GM23338 (cell line): ENCODE results near the gene SH3TC1. TPM values are rescaled to one million over a fixed set of nuclear protein-coding genes. Genes with fewer than 3 reads are reported as not detected.

Experiments used
- ATAC-seq: fragments of 200-7000 bp; cut with Tn5 transposase; 3 replicates; pipeline ENCODE4 v1.9.1; 2020
- DNase-seq: peaks from one replicate; pipeline ENCODE4 v3.0.0-alpha.2; 2015; ENCODE audit warnings: low spot score
- H2AFZ ChIP-seq: fragments of 200-600 bp; sonication (generic); 2 replicates; pipeline ENCODE4 v1.8.0; 2016; ENCODE audit warnings: antibody characterized with exemption, mild to moderate bottlenecking, moderate library complexity
- H3F3A ChIP-seq: fragments of 200-600 bp; sonication (generic); replicated peaks from 2 replicates; pipeline ENCODE4 v1.8.0; 2017; ENCODE audit warnings: antibody characterized with exemption, mixed run types, low read depth
- H3K27ac ChIP-seq: fragments of 200-600 bp; sonication (generic); 2 replicates; pipeline ENCODE4 v1.6.1; 2016; ENCODE audit warnings: low read depth
- H3K27me3 ChIP-seq: fragments of 200-600 bp; sonication (generic); 2 replicates; pipeline ENCODE4 v1.8.0; 2016; ENCODE audit warnings: mild to moderate bottlenecking, mixed run types, moderate library complexity; ENCODE audit not compliant: insufficient read depth
- H3K36me3 ChIP-seq: fragments of 200-600 bp; sonication (generic); 2 replicates; pipeline ENCODE4 v1.8.0; 2016; ENCODE audit warnings: mild to moderate bottlenecking; ENCODE audit not compliant: insufficient read depth
- H3K4me1 ChIP-seq: fragments of 200-600 bp; sonication (generic); 2 replicates; pipeline ENCODE4 v1.8.0; 2016; ENCODE audit warnings: mild to moderate bottlenecking, moderate library complexity; ENCODE audit not compliant: insufficient read depth
- H3K4me2 ChIP-seq: fragments of 200-600 bp; sonication (generic); 2 replicates; pipeline ENCODE4 v1.7.1; 2017; ENCODE audit warnings: mixed run types
- H3K4me3 ChIP-seq: fragments of 200-600 bp; sonication (generic); 2 replicates; pipeline ENCODE4 v1.6.1; 2016; ENCODE audit warnings: mixed run types
- H3K79me2 ChIP-seq: fragments of 200-600 bp; sonication (generic); replicated peaks from 2 replicates; pipeline ENCODE4 v1.8.0; 2017; ENCODE audit warnings: mild to moderate bottlenecking; ENCODE audit not compliant: insufficient read depth
- H3K9me2 ChIP-seq: fragments of 200-600 bp; sonication (generic); 2 replicates; pipeline ENCODE4 v1.8.0; 2017; ENCODE audit not compliant: insufficient read depth
- H4K20me1 ChIP-seq: fragments of 200-600 bp; sonication (generic); replicated peaks from 2 replicates; pipeline ENCODE4 v1.8.0; 2017; ENCODE audit warnings: mild to moderate bottlenecking; ENCODE audit not compliant: insufficient read depth
- H3K27ac Mint-ChIP-seq: 2 replicates; pipeline ENCODE4 v1.8.0; 2020; ENCODE audit warnings: inconsistent platforms, mild to moderate bottlenecking, moderate library complexity, mixed read lengths
- H3K27me3 Mint-ChIP-seq: 3 replicates; pipeline ENCODE4 v1.8.0; 2022; ENCODE audit warnings: low read depth, mild to moderate bottlenecking, moderate library complexity, mixed read lengths, inconsistent platforms; ENCODE audit not compliant: insufficient read depth, poor library complexity
- H3K36me3 Mint-ChIP-seq: 3 replicates; pipeline ENCODE4 v1.8.0; 2021; ENCODE audit warnings: low read depth, mild to moderate bottlenecking, inconsistent platforms, moderate library complexity, mixed read lengths
- H3K4me1 Mint-ChIP-seq: 3 replicates; pipeline ENCODE4 v1.8.0; 2020; ENCODE audit warnings: mild to moderate bottlenecking, inconsistent platforms, mixed read lengths
- H3K4me3 Mint-ChIP-seq: 3 replicates; pipeline ENCODE4 v1.8.0; 2021; ENCODE audit warnings: moderate library complexity, mild to moderate bottlenecking, inconsistent platforms, mixed read lengths
- H3K9me3 Mint-ChIP-seq: 3 replicates; pipeline ENCODE4 v1.8.0; 2020; ENCODE audit warnings: moderate library complexity, mild to moderate bottlenecking, inconsistent platforms, mixed read lengths
- CREB1 ChIP-seq: fragments of 250-450 bp; sonication (Bioruptor Pico); IDR thresholded peaks from 2 replicates; pipeline ENCODE4 v1.5.0; 2020; ENCODE audit warnings: low read depth, mild to moderate bottlenecking, moderate library complexity
- CTCF ChIP-seq, 2 experiments: fragments of 200-600 bp in 1 of 2; sonication (generic) in 1 of 2; conservative IDR thresholded peaks; 2 replicates each; pipeline versions ENCODE4 v1.5.1 to v1.6.1; 2016 to 2017; ENCODE audit warnings: antibody characterized with exemption in 2 of 2, low read depth in 2 of 2, mild to moderate bottlenecking in 2 of 2, moderate library complexity in 1 of 2
- ETS1 ChIP-seq: IDR thresholded peaks from 2 replicates; pipeline ENCODE4 v1.6.1; 2016; ENCODE audit warnings: antibody characterized with exemption
- EZH2 ChIP-seq: fragments of 200-600 bp; sonication (generic); IDR thresholded peaks from one replicate; pipeline ENCODE4 v1.8.0; 2017; ENCODE audit warnings: antibody characterized with exemption, mild to moderate bottlenecking, low read depth; ENCODE audit not compliant: unreplicated experiment
- EZH2phosphoT487 ChIP-seq: fragments of 200-600 bp; sonication (generic); IDR thresholded peaks from one replicate; pipeline ENCODE4 v1.8.1; 2018; ENCODE audit warnings: antibody characterized with exemption; ENCODE audit not compliant: unreplicated experiment
- JUNB ChIP-seq: IDR thresholded peaks from one replicate; pipeline ENCODE4 v1.6.1; 2016; ENCODE audit warnings: antibody characterized with exemption; ENCODE audit not compliant: unreplicated experiment
- NANOG ChIP-seq: IDR thresholded peaks from 2 replicates; pipeline ENCODE4 v1.6.1; 2016; ENCODE audit warnings: antibody characterized with exemption, borderline replicate concordance
- POLR2AphosphoS5 ChIP-seq: IDR thresholded peaks from 2 replicates; pipeline ENCODE4 v1.6.1; 2016; ENCODE audit warnings: antibody characterized with exemption, low read depth
- REST ChIP-seq: IDR thresholded peaks from one replicate; pipeline ENCODE4 v1.6.1; 2018; ENCODE audit warnings: antibody characterized with exemption; ENCODE audit not compliant: unreplicated experiment
- STAT1 ChIP-seq: IDR thresholded peaks from one replicate; pipeline ENCODE4 v1.6.1; 2016; ENCODE audit warnings: antibody characterized with exemption; ENCODE audit not compliant: unreplicated experiment
- ZNF114 ChIP-seq: fragments of 250-450 bp; sonication (Bioruptor Pico); IDR thresholded peaks from 2 replicates; pipeline ENCODE4 v1.5.0; 2020; ENCODE audit warnings: mild to moderate bottlenecking, moderate library complexity
- ZNF331 ChIP-seq: fragments of 250-450 bp; sonication (Bioruptor Pico); IDR thresholded peaks from 2 replicates; pipeline ENCODE4 v1.5.0; 2020; ENCODE audit warnings: low read depth, mild to moderate bottlenecking, moderate library complexity
- ZNF462 ChIP-seq: fragments of 250-450 bp; sonication (Bioruptor Pico); IDR thresholded peaks from 2 replicates; pipeline ENCODE4 v1.5.0; 2020; ENCODE audit warnings: mild to moderate bottlenecking, moderate library complexity
- polyA plus RNA-seq: library from polyadenylated mRNA; unstranded; fragments of >200 nt; fragmentation: Nextera tagmentation; extraction: Ambion mirVana; gene quantifications from 2 replicates; pipeline ENCODE4 v1.2.1, GENCODE V29; 2016
- total RNA-seq: library from RNA; depleted of rRNA; stranded (reverse); fragments of >200 nt; shearing (Covaris generic); gene quantifications from 2 replicates; pipeline ENCODE4 v1.2.3, GENCODE V29; 2014

SH3TC1 gene
- total and polyA plus RNA-seq, 2 experiments from 2014 or later, result 0.07 TPM; not detected in 1

GRCh38 chr4:8151165-8151650, 47.9 kb upstream of the SH3TC1 start:
- no peaks in the 10 kb centered on the region for H3K9me2 ChIP-seq
- no peaks in the 10 kb centered on the region for H3K27me3 ChIP-seq
- Mint-ChIP-seq H3K9me3 (no peaks in the 10 kb centered on the region; the same call in 2 of the 3 replicates), H3K27ac (no peak overlapping the region), H3K27me3 (peaks cover 4% of the 10 kb centered on the region), H3K4me3 (no peak overlapping the region), H3K4me1 (peaks cover 16% of the 10 kb centered on the region), H3K36me3 (no peaks in the 10 kb centered on the region)
- no peak for DNase-seq
- TF ChIP-seq ETS1, result no peak
- no peak for TF ChIP-seq CREB1 (CRISPR knock-in tag)
- no peak for TF ChIP-seq ZNF462
- TF ChIP-seq NANOG, result no peak
- no peak for TF ChIP-seq EZH2
- TF ChIP-seq REST, result no peak
- TF ChIP-seq ZNF331 (CRISPR knock-in tag), result no peak
- no peak for TF ChIP-seq CTCF (conservative IDR thresholded peaks at IDR 0.05; ENCODE audit: low read depth in 2 of 2)
- TF ChIP-seq JUNB, result no peak
- TF ChIP-seq STAT1, result no peak
- no peak for TF ChIP-seq ZNF114 (CRISPR knock-in tag)
- no peak for TF ChIP-seq POLR2AphosphoS5
- no peak for TF ChIP-seq EZH2phosphoT487
- no peak overlapping the region for H2AFZ ChIP-seq
- H3K4me3 ChIP-seq, result no peak overlapping the region
- H3K36me3 ChIP-seq, result no peaks in the 10 kb centered on the region
- no peak overlapping the region for H3K27ac ChIP-seq
- no peak overlapping the region for H3K4me2 ChIP-seq
- no peaks in the 10 kb centered on the region for H3K79me2 ChIP-seq
- no peak for ATAC-seq
- no peaks in the 10 kb centered on the region for H3F3A ChIP-seq
- no peaks in the 10 kb centered on the region for H4K20me1 ChIP-seq
- H3K4me1 ChIP-seq, result no peaks in the 10 kb centered on the region
